ENCODE measurements around the gene TRIM8.
A peak's percentile ranks its signal among the peaks of the same experiment; 100 is the strongest.

Gene TRIM8

GRCh38 chr10:102630663-102631062 is 13.6 kb upstream of the TRIM8 start:
- 89% methylated on average over 5 of the region's 6 CpGs for WGBS (ENCODE audit: insufficient coverage)
- H3K36me3 ChIP-seq (ENCODE audit: control insufficient read depth in 4 of 4, insufficient read depth in 4 of 4, low read length in 3 of 4), result peaks cover 0 to 32% (median 11%) of the 10 kb centered on the region in 4 experiments
- H3K27me3 ChIP-seq (replicated peaks in 2 of 5; ENCODE audit: control insufficient read depth in 4 of 5, insufficient read depth in 5 of 5, low read length in 4 of 5), result no peaks in the 10 kb centered on the region
- POLR2A ChIA-PET, result no interaction called here
- no peaks in the 10 kb centered on the region for H3K9me3 ChIP-seq (ENCODE audit: control extremely low read depth in 1 of 5, control insufficient read depth in 4 of 5, insufficient read depth in 2 of 5, low read depth in 1 of 5, low read length in 4 of 5)
- peak overlapping the region in 1 of 7 experiments; percentile 16 for H3K4me3 ChIP-seq (ENCODE audit: control insufficient read depth in 1 of 7, extremely low read depth in 1 of 7, insufficient read depth in 4 of 7, low read depth in 2 of 7, low read length in 6 of 7)
- CTCF ChIA-PET, result interaction anchor here (1.3 to 5.7 kb wide), 3 partner anchors 9 to 26 kb away, joined by 3 to 56 read pairs (median 8); no protein-coding TSS in a partner anchor
- DNase-seq, result no peak
- peaks cover 13 to 97% (median 43%) of the 10 kb centered on the region in 4 experiments for H3K4me1 ChIP-seq (ENCODE audit: control extremely low read depth in 1 of 4, control insufficient read depth in 4 of 4, insufficient read depth in 4 of 4, low read length in 3 of 4)
- no peak overlapping the region for H3K27ac ChIP-seq (ENCODE audit: insufficient read depth in 1 of 2, low read depth in 1 of 2, low read length in 2 of 2, poor library complexity in 1 of 2, severe bottlenecking in 2 of 2)

- Histone ChIP-seq H3K27ac (ENCODE audit: insufficient read depth in 1 of 2, low read depth in 1 of 2, low read length in 2 of 2, poor library complexity in 1 of 2, severe bottlenecking in 2 of 2) (peak overlapping the region in 1 of 2 experiments; percentile 78), H3K4me1 (ENCODE audit: control extremely low read depth in 1 of 4, control insufficient read depth in 4 of 4, insufficient read depth in 4 of 4, low read length in 3 of 4) (peaks cover 15 to 90% (median 47%) of the 10 kb centered on the region in 4 experiments), H3K27me3 (replicated peaks in 2 of 5; ENCODE audit: control insufficient read depth in 4 of 5, insufficient read depth in 5 of 5, low read length in 4 of 5) (no peaks in the 10 kb centered on the region), H3K9me3 (ENCODE audit: control extremely low read depth in 1 of 5, control insufficient read depth in 4 of 5, insufficient read depth in 2 of 5, low read depth in 1 of 5, low read length in 4 of 5) (no peaks in the 10 kb centered on the region), H3K4me3 (ENCODE audit: control insufficient read depth in 1 of 7, extremely low read depth in 1 of 7, insufficient read depth in 4 of 7, low read depth in 2 of 7, low read length in 6 of 7) (peak overlapping the region in 1 of 7 experiments; percentile 48), H3K36me3 (ENCODE audit: control insufficient read depth in 4 of 4, insufficient read depth in 4 of 4, low read length in 3 of 4) (peaks cover 0 to 32% (median 11%) of the 10 kb centered on the region in 4 experiments)
- CTCF ChIA-PET, result interaction anchor here (0.6 to 5.7 kb wide), 15 partner anchors 8 to 225 kb away, joined by 3 to 56 read pairs (median 4); partner anchors contain the start of genes SUFU and TRIM8
- POLR2A ChIA-PET, result interaction anchor here (1.1 kb wide), 1 partner anchor 37 kb away, joined by 3 read pairs; no protein-coding TSS in a partner anchor
- no peak for DNase-seq
- WGBS (ENCODE audit: insufficient coverage), result 88% methylated on average over 10 of the region's 10 CpGs
Measured at GRCh38 chr10:102631525-102632393, 12.5 kb upstream of the TRIM8 start.

- peak in 2 of 3 donors; percentile 59 to 62 for DNase-seq
- peak overlapping the region in 1 of 2 experiments; percentile 78 for H3K27ac ChIP-seq (ENCODE audit: insufficient read depth in 1 of 2, low read depth in 1 of 2, low read length in 2 of 2, poor library complexity in 1 of 2, severe bottlenecking in 2 of 2)
- CTCF ChIA-PET, result interaction anchor here (0.6 to 5.7 kb wide), 14 partner anchors 8 to 226 kb away, joined by 3 to 56 read pairs (median 4); partner anchors contain the start of genes SUFU and TRIM8
- H3K9me3 ChIP-seq (ENCODE audit: control extremely low read depth in 1 of 5, control insufficient read depth in 4 of 5, insufficient read depth in 2 of 5, low read depth in 1 of 5, low read length in 4 of 5), result no peaks in the 10 kb centered on the region
- peaks cover 0 to 27% (median 11%) of the 10 kb centered on the region in 4 experiments for H3K36me3 ChIP-seq (ENCODE audit: control insufficient read depth in 4 of 4, insufficient read depth in 4 of 4, low read length in 3 of 4)
- peak overlapping the region in 4 of 7 experiments; percentile 1 to 48 (median 34) for H3K4me3 ChIP-seq (ENCODE audit: control insufficient read depth in 1 of 7, extremely low read depth in 1 of 7, insufficient read depth in 4 of 7, low read depth in 2 of 7, low read length in 6 of 7)
- POLR2A ChIA-PET, result interaction anchor here (1.1 kb wide), 1 partner anchor 38 kb away, joined by 3 read pairs; no protein-coding TSS in a partner anchor
- H3K27me3 ChIP-seq (replicated peaks in 2 of 5; ENCODE audit: control insufficient read depth in 4 of 5, insufficient read depth in 5 of 5, low read length in 4 of 5), result no peaks in the 10 kb centered on the region
- peaks cover 15 to 84% (median 47%) of the 10 kb centered on the region in 4 experiments for H3K4me1 ChIP-seq (ENCODE audit: control extremely low read depth in 1 of 4, control insufficient read depth in 4 of 4, insufficient read depth in 4 of 4, low read length in 3 of 4)
- 28% methylated on average over 5 of the region's 5 CpGs for WGBS (ENCODE audit: insufficient coverage)
Measured at GRCh38 chr10:102632394-102633111, 11.7 kb upstream of the TRIM8 start.

GRCh38 chr10:102633287-102633686 is 11.0 kb upstream of the TRIM8 start:
- ChIA-PET CTCF (interaction anchor here (1.2 to 5.7 kb wide), 6 partner anchors 9 to 129 kb away, joined by 3 to 56 read pairs (median 4); partner anchors contain the start of gene SUFU), POLR2A (no interaction called here)
- H3K9me3 ChIP-seq (ENCODE audit: control extremely low read depth in 1 of 5, control insufficient read depth in 4 of 5, insufficient read depth in 2 of 5, low read depth in 1 of 5, low read length in 4 of 5), result no peaks in the 10 kb centered on the region
- H3K27ac ChIP-seq (ENCODE audit: insufficient read depth in 1 of 2, low read depth in 1 of 2, low read length in 2 of 2, poor library complexity in 1 of 2, severe bottlenecking in 2 of 2), result peak overlapping the region in 1 of 2 experiments; percentile 78
- 0% methylated on average over 3 of the region's 6 CpGs for WGBS (ENCODE audit: insufficient coverage)
- no peaks in the 10 kb centered on the region for H3K27me3 ChIP-seq (replicated peaks in 2 of 5; ENCODE audit: control insufficient read depth in 4 of 5, insufficient read depth in 5 of 5, low read length in 4 of 5)
- peak in 2 of 3 donors; percentile 76 to 83 for DNase-seq
- H3K4me1 ChIP-seq (ENCODE audit: control extremely low read depth in 1 of 4, control insufficient read depth in 4 of 4, insufficient read depth in 4 of 4, low read length in 3 of 4), result peaks cover 15 to 77% (median 47%) of the 10 kb centered on the region in 4 experiments
- H3K36me3 ChIP-seq (ENCODE audit: control insufficient read depth in 4 of 4, insufficient read depth in 4 of 4, low read length in 3 of 4), result peaks cover 0 to 23% (median 11%) of the 10 kb centered on the region in 4 experiments
- H3K4me3 ChIP-seq (ENCODE audit: control insufficient read depth in 1 of 7, extremely low read depth in 1 of 7, insufficient read depth in 4 of 7, low read depth in 2 of 7, low read length in 6 of 7), result peak overlapping the region in 2 of 7 experiments; percentile 45 to 48

GRCh38 chr10:102633848-102634247 is 10.4 kb upstream of the TRIM8 start:
- Histone ChIP-seq H3K9me3 (ENCODE audit: control extremely low read depth in 1 of 5, control insufficient read depth in 4 of 5, insufficient read depth in 2 of 5, low read depth in 1 of 5, low read length in 4 of 5) (no peaks in the 10 kb centered on the region), H3K36me3 (ENCODE audit: control insufficient read depth in 4 of 4, insufficient read depth in 4 of 4, low read length in 3 of 4) (peaks cover 0 to 19% (median 10%) of the 10 kb centered on the region in 4 experiments), H3K27me3 (replicated peaks in 2 of 5; ENCODE audit: control insufficient read depth in 4 of 5, insufficient read depth in 5 of 5, low read length in 4 of 5) (no peaks in the 10 kb centered on the region), H3K27ac (ENCODE audit: insufficient read depth in 1 of 2, low read depth in 1 of 2, low read length in 2 of 2, poor library complexity in 1 of 2, severe bottlenecking in 2 of 2) (peak overlapping the region in 1 of 2 experiments; percentile 78), H3K4me3 (ENCODE audit: control insufficient read depth in 1 of 7, extremely low read depth in 1 of 7, insufficient read depth in 4 of 7, low read depth in 2 of 7, low read length in 6 of 7) (peak overlapping the region in 3 of 7 experiments; percentile 8 to 48 (median 45)), H3K4me1 (ENCODE audit: control extremely low read depth in 1 of 4, control insufficient read depth in 4 of 4, insufficient read depth in 4 of 4, low read length in 3 of 4) (peaks cover 15 to 72% (median 47%) of the 10 kb centered on the region in 4 experiments)
- DNase-seq, result no peak
- ChIA-PET POLR2A (no interaction called here), CTCF (interaction anchor here (5.7 kb wide), 1 partner anchor 20 kb away, joined by 56 read pairs; no protein-coding TSS in a partner anchor)
- 69% methylated on average over 3 of the region's 5 CpGs for WGBS (ENCODE audit: insufficient coverage)

- H3K27ac ChIP-seq (ENCODE audit: insufficient read depth in 1 of 2, low read depth in 1 of 2, low read length in 2 of 2, poor library complexity in 1 of 2, severe bottlenecking in 2 of 2), result no peak overlapping the region
- CTCF ChIA-PET, result interaction anchor here (1.5 kb wide), 2 partner anchors 10 to 27 kb away, joined by 4 to 7 read pairs; partner anchors contain the start of gene TRIM8
- H3K36me3 ChIP-seq (ENCODE audit: control insufficient read depth in 4 of 4, insufficient read depth in 4 of 4, low read length in 3 of 4), result peaks cover 0 to 19% (median 10%) of the 10 kb centered on the region in 4 experiments
- H3K9me3 ChIP-seq (ENCODE audit: control extremely low read depth in 1 of 5, control insufficient read depth in 4 of 5, insufficient read depth in 2 of 5, low read depth in 1 of 5, low read length in 4 of 5), result no peaks in the 10 kb centered on the region
- peak overlapping the region in 2 of 7 experiments; percentile 7 to 38 for H3K4me3 ChIP-seq (ENCODE audit: control insufficient read depth in 1 of 7, extremely low read depth in 1 of 7, insufficient read depth in 4 of 7, low read depth in 2 of 7, low read length in 6 of 7)
- no peaks in the 10 kb centered on the region for H3K27me3 ChIP-seq (replicated peaks in 2 of 5; ENCODE audit: control insufficient read depth in 4 of 5, insufficient read depth in 5 of 5, low read length in 4 of 5)
- peaks cover 15 to 63% (median 47%) of the 10 kb centered on the region in 4 experiments for H3K4me1 ChIP-seq (ENCODE audit: control extremely low read depth in 1 of 4, control insufficient read depth in 4 of 4, insufficient read depth in 4 of 4, low read length in 3 of 4)
- DNase-seq, result no peak
- 80% methylated on average over 1 of the region's 4 CpGs for WGBS (ENCODE audit: insufficient coverage)
- POLR2A ChIA-PET, result no interaction called here
Measured at GRCh38 chr10:102634686-102635085, 9.6 kb upstream of the TRIM8 start.

Measured in common myeloid progenitor, CD34-positive (primary cell).